Measurements from ENCODE around the gene TAMALIN. TPM values are rescaled to one million over a fixed set of nuclear protein-coding genes. Genes with fewer than 3 reads are reported as not detected.

TAMALIN gene
- total and polyA plus RNA-seq, 2 donors from 2014 or later, result 22.3 to 52.3 TPM

GRCh38 chr12:52036587-52037171 is 29.9 kb downstream of the TAMALIN start:
- H3K4me1 ChIP-seq (ENCODE audit: control insufficient read depth in 2 of 3, insufficient read depth in 2 of 3, low read depth in 1 of 3, low read length in 3 of 3), result peaks cover 0 to 31% (median 22%) of the 10 kb centered on the region in 3 donors
- TF ChIP-seq CTCF (IDR thresholded peaks at IDR 0.05; ENCODE audit: borderline replicate concordance, extremely low read depth, insufficient read depth), result no peak
- no peaks in the 10 kb centered on the region for H3K9me3 ChIP-seq (ENCODE audit: control insufficient read depth in 2 of 3, insufficient read depth in 1 of 3, low read length in 3 of 3)
- no peaks in the 10 kb centered on the region for H3K27me3 ChIP-seq (ENCODE audit: control insufficient read depth, insufficient read depth, low read length)
- intact Hi-C loops (cut with DNase I), result no loop called here
- H3K36me3 ChIP-seq (ENCODE audit: control insufficient read depth in 2 of 3, insufficient read depth in 3 of 3, low read length in 3 of 3), result no peaks in the 10 kb centered on the region
- FAIRE-seq (no peak), DNase-seq (peak; percentile 75 to 96 (median 86))
- H3K4me3 ChIP-seq (ENCODE audit: low read length in 3 of 3), result peak overlapping the region in 1 of 3 donors; percentile 59
- H3K27ac ChIP-seq (ENCODE audit: low read depth in 2 of 2, low read length in 2 of 2), result peak overlapping the region; percentile 64 to 79
- peak overlapping the region in 2 of 3 donors; percentile 5 to 80 for H3K9ac ChIP-seq (ENCODE audit: low read length in 3 of 3)

GRCh38 chr12:52037248-52037861 is 30.6 kb downstream of the TAMALIN start:
- intact Hi-C loops (cut with DNase I), result no loop called here
- peaks cover 0 to 27% (median 20%) of the 10 kb centered on the region in 3 donors for H3K4me1 ChIP-seq (ENCODE audit: control insufficient read depth in 2 of 3, insufficient read depth in 2 of 3, low read depth in 1 of 3, low read length in 3 of 3)
- H3K27ac ChIP-seq (ENCODE audit: low read depth in 2 of 2, low read length in 2 of 2), result peak overlapping the region; percentile 59 to 63
- no peaks in the 10 kb centered on the region for H3K9me3 ChIP-seq (ENCODE audit: control insufficient read depth in 2 of 3, insufficient read depth in 1 of 3, low read length in 3 of 3)
- DNase-seq, result peak; percentile 71 to 88 (median 82)
- H3K27me3 ChIP-seq (ENCODE audit: control insufficient read depth, insufficient read depth, low read length), result no peaks in the 10 kb centered on the region
- no peak for FAIRE-seq
- peak overlapping the region; percentile 37 to 77 (median 59) for H3K4me3 ChIP-seq (ENCODE audit: low read length in 3 of 3)
- H3K36me3 ChIP-seq (ENCODE audit: control insufficient read depth in 2 of 3, insufficient read depth in 3 of 3, low read length in 3 of 3), result no peaks in the 10 kb centered on the region
- no peak for TF ChIP-seq CTCF (IDR thresholded peaks at IDR 0.05; ENCODE audit: borderline replicate concordance, extremely low read depth, insufficient read depth)
- H3K9ac ChIP-seq (ENCODE audit: low read length in 3 of 3), result peak overlapping the region in 2 of 3 donors; percentile 83 to 86

- intact Hi-C loops (cut with DNase I), result no loop called here
- no peak for TF ChIP-seq CTCF (IDR thresholded peaks at IDR 0.05; ENCODE audit: borderline replicate concordance, extremely low read depth, insufficient read depth)
- peaks cover 0 to 24% (median 20%) of the 10 kb centered on the region in 3 donors for H3K4me1 ChIP-seq (ENCODE audit: control insufficient read depth in 2 of 3, insufficient read depth in 2 of 3, low read depth in 1 of 3, low read length in 3 of 3)
- H3K4me3 ChIP-seq (ENCODE audit: low read length in 3 of 3), result peak overlapping the region in 2 of 3 donors; percentile 23 to 56
- H3K9me3 ChIP-seq (ENCODE audit: control insufficient read depth in 2 of 3, insufficient read depth in 1 of 3, low read length in 3 of 3), result no peaks in the 10 kb centered on the region
- peak overlapping the region in 1 of 2 donors; percentile 33 for H3K27ac ChIP-seq (ENCODE audit: low read depth in 2 of 2, low read length in 2 of 2)
- H3K9ac ChIP-seq (ENCODE audit: low read length in 3 of 3), result peak overlapping the region in 1 of 3 donors; percentile 28
- no peaks in the 10 kb centered on the region for H3K36me3 ChIP-seq (ENCODE audit: control insufficient read depth in 2 of 3, insufficient read depth in 3 of 3, low read length in 3 of 3)
- H3K27me3 ChIP-seq (ENCODE audit: control insufficient read depth, insufficient read depth, low read length), result no peaks in the 10 kb centered on the region
- no peak for DNase-seq
- no peak for FAIRE-seq
Observed at GRCh38 chr12:52038447-52038846, 31.7 kb downstream of the TAMALIN start.
